ENCODE measurements around the gene ALPG. TPM values are rescaled to one million over a fixed set of nuclear protein-coding genes. Genes with fewer than 3 reads are reported as not detected.

ALPG gene
- total and polyA plus RNA-seq, 2 donors (not counting 3 experiments of a cell fraction or from before 2014, with no cell fraction given), result not detected

DNA sequence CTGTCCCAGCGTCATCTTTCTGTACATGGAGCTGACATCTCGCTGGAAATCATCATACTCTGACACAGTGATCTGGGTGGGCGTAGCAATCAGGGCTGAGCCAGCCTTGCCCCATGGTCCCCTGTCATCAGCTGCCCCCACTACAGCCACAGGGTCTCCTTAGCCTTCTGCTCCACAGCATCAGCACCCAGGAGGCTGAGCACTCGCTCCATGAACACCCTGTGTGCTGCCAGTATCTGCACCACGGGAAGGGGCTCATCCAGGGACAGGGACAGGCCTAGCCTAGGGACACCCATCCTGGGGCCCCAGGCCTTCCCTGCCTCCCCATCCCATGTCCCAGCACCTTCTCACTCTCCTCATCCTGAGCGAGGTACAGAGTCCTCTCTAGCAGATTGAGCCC, 11.4 kb downstream of the ALPG start:
- FAIRE-seq, result no peak
- CTCF ChIA-PET, result interaction anchor here (1.7 kb wide), 1 partner anchor 517 kb away, joined by 5 read pairs; no protein-coding TSS in a partner anchor

More for the DNA sequence above, 11.4 kb downstream of the ALPG start:
- Histone ChIP-seq H3K36me3 (ENCODE audit: control insufficient read depth in 2 of 2, extremely low read depth in 1 of 2, insufficient read depth in 2 of 2, low read length in 2 of 2) (no peaks in the 10 kb centered on the region), H3K4me1 (ENCODE audit: control insufficient read depth, extremely low read depth, insufficient read depth, low read length) (no peaks in the 10 kb centered on the region), H3K4me3 (replicated peaks in 1 of 3; ENCODE audit: insufficient read depth in 1 of 3, low read depth in 1 of 3, low read length in 3 of 3) (no peak overlapping the region), H3K27me3 (ENCODE audit: control insufficient read depth in 2 of 2, insufficient read depth in 2 of 2, low read length in 2 of 2) (peaks cover 44 to 59% of the 10 kb centered on the region in 2 experiments), H2AFZ (ENCODE audit: low read depth, low read length) (no peak overlapping the region), H3K9me1 (replicated peaks; ENCODE audit: control insufficient read depth, extremely low read depth, insufficient read depth, low read length) (no peaks in the 10 kb centered on the region), H3K79me2 (ENCODE audit: control insufficient read depth, insufficient read depth, low read length) (no peaks in the 10 kb centered on the region), H4K20me1 (replicated peaks; ENCODE audit: control insufficient read depth, extremely low read depth, insufficient read depth, low read length) (no peaks in the 10 kb centered on the region), H3K4me2 (ENCODE audit: insufficient read depth, low read length) (no peak overlapping the region), H3K9me3 (replicated peaks; ENCODE audit: control insufficient read depth, insufficient read depth, low read length) (no peaks in the 10 kb centered on the region), H3K27ac (ENCODE audit: insufficient read depth, low read depth, low read length) (no peak overlapping the region), H3K9ac (replicated peaks; ENCODE audit: extremely low read depth, insufficient read depth, low read length) (no peak overlapping the region)
- intact Hi-C loops (cut with micrococcal nuclease), result no loop called here
- no peak for TF ChIP-seq JUN (IDR thresholded peaks at IDR 0.05; ENCODE audit: borderline replicate concordance, insufficient read depth, insufficient read length, low read depth)
- no peak for TF ChIP-seq FOS (IDR thresholded peaks at IDR 0.05; ENCODE audit: borderline replicate concordance, insufficient read depth, low read length)
- TF ChIP-seq GATA2 (IDR thresholded peaks at IDR 0.05; ENCODE audit: insufficient read depth, insufficient read length, low read depth, low read length), result no peak
- no peak for TF ChIP-seq EZH2 (IDR thresholded peaks at IDR 0.05; ENCODE audit: borderline replicate concordance, low read depth, low read length, severe bottlenecking)
- no peak for TF ChIP-seq CTCF (IDR thresholded peaks at IDR 0.05; ENCODE audit: extremely low read depth in 1 of 2, insufficient read depth in 1 of 2, low read depth in 1 of 2, low read length in 2 of 2)
- TF ChIP-seq, protein P1, sequence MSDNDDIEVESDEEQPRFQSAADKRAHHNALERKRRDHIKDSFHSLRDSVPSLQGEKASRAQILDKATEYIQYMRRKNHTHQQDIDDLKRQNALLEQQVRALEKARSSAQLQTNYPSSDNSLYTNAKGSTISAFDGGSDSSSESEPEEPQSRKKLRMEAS (IDR thresholded peaks at IDR 0.05; ENCODE audit: insufficient read depth, insufficient read length), result no peak
- no peak for TF ChIP-seq POLR2A (IDR thresholded peaks at IDR 0.05; ENCODE audit: low read depth, low read length)
- no peak for TF ChIP-seq POLR2AphosphoS5 (IDR thresholded peaks at IDR 0.05; ENCODE audit: insufficient read depth, low read depth, low read length)
- no peak for TF ChIP-seq MYC (IDR thresholded peaks at IDR 0.05; ENCODE audit: low read depth, low read length)
- no TSS peak for BruUV-seq (replicated peaks)
- DNase-seq (ENCODE audit: low read depth, low spot score), result no peak
- POLR2A ChIA-PET, result no interaction called here
- dilution Hi-C loops (cut with MboI; ENCODE audit: extremely low pct_ligation_motif_present, low sequenced_read_pairs), result no loop called here

Measured in endothelial cell of umbilical vein (primary cell).